ENCODE results near the gene CYP2W1.
"Not testable (repeated sequence)": the region's sequence is repeated elsewhere in the genome, so short reads cannot be mapped to it uniquely, and the experiment has no call there.

DNA sequence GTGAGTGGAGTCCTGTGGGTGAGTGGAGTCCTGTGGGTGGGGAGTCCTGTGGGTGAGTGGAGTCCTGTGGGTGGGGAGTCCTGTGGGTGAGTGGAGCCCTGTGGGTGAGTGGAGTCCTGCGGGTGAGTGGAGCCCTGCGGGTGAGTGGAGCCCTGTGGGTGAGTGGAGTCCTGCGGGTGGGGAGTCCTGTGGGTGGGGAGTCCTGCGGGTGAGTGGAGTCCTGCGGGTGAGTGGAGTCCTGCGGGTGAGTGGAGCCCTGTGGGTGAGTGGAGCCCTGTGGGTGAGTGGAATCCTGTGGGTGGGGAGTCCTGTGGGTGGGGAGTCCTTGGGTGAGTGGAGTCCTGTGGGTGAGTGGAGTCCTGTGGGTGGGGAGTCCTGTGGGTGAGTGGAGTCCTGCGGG, 19.5 kb downstream of the CYP2W1 start:
- TF ChIP-seq POLR2A (IDR thresholded peaks at IDR 0.05; ENCODE audit: low read depth, low read length): not testable (repeated sequence)
- TF ChIP-seq, protein P1, sequence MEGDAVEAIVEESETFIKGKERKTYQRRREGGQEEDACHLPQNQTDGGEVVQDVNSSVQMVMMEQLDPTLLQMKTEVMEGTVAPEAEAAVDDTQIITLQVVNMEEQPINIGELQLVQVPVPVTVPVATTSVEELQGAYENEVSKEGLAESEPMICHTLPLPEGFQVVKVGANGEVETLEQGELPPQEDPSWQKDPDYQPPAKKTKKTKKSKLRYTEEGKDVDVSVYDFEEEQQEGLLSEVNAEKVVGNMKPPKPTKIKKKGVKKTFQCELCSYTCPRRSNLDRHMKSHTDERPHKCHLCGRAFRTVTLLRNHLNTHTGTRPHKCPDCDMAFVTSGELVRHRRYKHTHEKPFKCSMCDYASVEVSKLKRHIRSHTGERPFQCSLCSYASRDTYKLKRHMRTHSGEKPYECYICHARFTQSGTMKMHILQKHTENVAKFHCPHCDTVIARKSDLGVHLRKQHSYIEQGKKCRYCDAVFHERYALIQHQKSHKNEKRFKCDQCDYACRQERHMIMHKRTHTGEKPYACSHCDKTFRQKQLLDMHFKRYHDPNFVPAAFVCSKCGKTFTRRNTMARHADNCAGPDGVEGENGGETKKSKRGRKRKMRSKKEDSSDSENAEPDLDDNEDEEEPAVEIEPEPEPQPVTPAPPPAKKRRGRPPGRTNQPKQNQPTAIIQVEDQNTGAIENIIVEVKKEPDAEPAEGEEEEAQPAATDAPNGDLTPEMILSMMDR (IDR thresholded peaks at IDR 0.05; ENCODE audit: extremely low read depth in 1 of 2, insufficient read depth in 1 of 2, low read depth in 1 of 2, low read length in 2 of 2): not testable (repeated sequence)

Data from endothelial cell of umbilical vein (primary cell).